Amniotic stem cell (primary cell): ENCODE results near the gene ZNF615.
"Not testable (repeated sequence)": the region's sequence is repeated elsewhere in the genome, so short reads cannot be mapped to it uniquely, and the experiment has no call there.

Experiments
- DNase-seq: peaks from one replicate; lab custom pipeline; 2025; lab: John Stamatoyannopoulos, UW

Gene ZNF615

DNA sequence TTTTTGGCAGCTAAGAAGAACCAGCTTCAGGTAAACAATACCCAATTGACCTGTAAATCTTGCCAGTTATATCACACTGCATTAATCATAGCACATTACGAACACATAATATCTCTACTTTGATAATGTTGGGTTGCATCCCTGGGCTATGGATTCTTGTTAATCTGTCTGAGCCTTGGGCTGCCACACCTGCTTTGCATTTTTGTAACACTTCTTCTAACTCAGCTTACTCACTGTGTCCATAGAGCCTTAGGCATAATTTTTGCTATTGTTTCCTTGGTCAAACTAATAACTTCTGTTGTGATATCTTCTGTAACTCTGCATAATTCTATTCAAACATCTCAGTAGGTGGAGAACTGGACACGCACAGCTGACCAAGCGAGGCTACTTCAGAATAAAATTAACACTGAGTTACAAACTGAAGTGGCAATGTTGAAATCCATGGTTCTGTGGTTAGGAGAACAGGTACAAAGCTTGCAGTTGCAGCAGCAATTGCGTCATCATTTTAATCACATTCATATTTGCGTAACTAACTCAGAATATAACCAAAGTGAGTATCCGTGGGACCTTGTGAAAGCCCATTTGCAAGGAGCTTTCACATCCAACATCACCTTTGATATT is 27.8 kb downstream of the ZNF615 start:
- DNase-seq, result no peak

- DNase-seq, result no peak
Observed at GRCh38 chr19:51978882-51979281, 29.1 kb downstream of the ZNF615 start.

DNA sequence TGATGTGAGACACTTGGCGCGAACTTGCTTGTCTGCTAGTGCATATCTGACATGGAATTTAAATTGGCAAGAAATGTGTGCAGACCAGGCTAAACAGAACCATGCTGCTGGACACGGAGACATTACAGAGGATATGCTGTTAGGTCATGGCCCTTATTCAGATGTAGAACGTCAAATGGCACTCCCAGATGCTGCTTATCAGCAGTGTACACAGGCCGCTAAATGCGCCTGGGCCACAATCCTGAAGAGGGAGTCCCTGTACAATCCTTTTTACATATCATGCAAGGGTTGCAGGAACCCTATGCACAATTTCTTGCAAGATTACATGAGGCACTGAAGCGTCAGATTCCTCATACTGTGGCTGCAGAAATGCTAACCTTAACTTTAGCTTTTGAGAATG is 30.7 kb downstream of the ZNF615 start:
- no peak for DNase-seq

- DNase-seq, result no peak
Observed at GRCh38 chr19:51976852-51977251, 31.2 kb downstream of the ZNF615 start.

DNA sequence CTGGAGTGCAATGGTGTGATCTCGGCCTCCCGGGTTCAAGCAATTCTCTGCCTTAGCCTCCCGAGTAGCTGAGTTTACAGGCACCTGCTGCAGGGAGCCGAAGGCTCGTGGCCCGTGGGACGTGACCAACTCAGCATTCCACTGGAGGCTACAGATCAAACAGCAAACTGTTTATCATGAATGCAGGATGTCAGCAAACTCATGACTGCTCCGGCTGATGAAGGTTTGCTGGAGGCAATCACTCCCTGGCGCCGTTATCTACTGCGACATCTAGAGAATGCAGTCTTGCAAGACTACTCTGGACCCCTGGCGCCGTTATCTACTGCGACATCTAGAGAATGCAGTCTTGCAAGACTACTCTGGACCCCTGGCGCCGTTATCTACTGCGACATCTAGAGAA is 32.2 kb downstream of the ZNF615 start:
- DNase-seq, result not testable (repeated sequence)

DNA sequence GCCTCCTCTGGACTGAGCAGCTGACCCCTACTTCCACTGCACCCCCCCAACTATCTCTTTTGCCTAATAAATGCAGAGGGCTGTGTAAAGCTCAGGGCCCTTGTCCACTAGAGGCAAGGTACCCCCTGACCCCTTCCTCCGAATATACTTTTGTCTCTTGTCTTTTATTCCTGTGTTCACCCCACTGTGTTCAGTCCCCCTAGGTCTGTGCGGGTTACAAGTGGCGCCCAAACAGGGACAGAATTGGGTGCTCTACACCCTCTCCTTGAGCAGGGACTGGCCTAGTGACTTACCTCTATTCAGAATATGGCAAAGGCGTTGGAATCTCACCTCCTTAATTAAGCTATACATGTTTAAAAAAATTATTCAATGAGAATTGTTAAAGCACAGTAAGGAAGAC is 36.4 kb downstream of the ZNF615 start:
- DNase-seq, result no peak

DNA sequence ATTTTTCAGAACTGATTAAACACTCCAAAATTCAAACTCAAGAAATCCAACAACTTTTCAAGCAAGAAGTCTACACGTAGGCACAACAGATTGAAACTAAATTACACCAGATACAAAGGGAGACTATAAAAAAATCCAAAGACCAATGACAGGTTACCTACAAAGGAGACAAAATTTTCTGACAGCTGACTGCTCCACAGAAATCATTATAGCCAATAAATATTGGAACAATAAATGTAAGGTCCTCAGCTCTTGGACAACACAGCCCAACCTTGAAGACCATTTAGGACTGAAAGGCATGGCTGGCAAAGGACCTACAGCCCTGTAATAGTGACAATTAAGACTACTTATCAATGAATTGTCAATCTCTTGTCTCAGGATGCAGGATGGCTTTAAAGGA is 37.3 kb downstream of the ZNF615 start:
- no peak for DNase-seq

DNA sequence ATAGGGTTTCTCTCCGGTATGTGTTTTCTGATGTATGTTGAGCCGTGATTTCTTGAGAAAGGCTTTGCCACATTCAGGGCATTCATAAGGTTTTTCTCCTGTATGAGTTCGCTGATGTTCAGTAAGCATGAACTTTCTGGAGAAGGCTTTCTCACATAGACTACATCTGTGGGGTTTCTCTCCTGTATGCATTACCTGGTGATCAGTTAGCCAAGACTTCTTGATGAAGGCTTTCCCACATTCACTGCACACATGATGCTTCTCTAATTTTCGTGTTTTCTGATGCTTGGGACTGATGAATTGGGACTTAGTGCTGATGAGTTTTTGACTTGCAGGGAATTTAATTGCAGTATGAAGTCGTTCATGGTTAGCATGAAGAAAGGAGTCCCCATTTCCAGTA is 42.4 kb downstream of the ZNF615 start:
- DNase-seq, result no peak

DNA sequence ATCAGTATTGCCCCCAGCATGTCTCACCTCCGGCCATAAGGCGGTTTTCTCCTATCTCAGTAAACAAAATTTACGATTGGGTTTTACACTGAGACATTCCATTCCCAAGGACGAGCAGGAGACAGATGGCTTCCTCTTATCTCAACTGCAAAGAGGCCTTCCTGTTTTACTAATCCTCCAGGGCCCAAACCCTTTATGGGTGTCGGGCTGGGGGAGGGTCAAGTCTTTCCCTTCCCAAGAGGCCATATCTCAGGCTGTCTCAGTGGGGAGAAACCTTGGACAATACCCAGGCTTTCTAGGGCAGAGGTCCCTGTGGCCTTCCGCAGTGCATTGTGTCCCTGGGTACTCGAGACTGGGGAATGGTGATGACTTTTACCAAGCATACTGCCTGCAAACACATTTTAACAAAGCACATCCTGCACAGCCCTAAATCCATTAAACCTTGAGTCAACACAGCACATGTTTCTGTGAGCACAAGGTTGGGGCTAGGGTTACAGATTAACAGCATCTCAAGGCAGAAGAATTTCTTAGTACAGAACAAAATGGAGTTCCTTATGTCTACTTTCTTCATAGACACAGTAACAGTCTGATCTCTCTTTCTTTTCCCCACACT is 47.3 kb downstream of the ZNF615 start:
- DNase-seq, result not testable (repeated sequence)

- no peak for DNase-seq
Observed at GRCh38 chr19:51959791-51960190, 48.2 kb downstream of the ZNF615 start.

- not testable (repeated sequence) for DNase-seq
Observed at GRCh38 chr19:51957846-51958245, 50.2 kb downstream of the ZNF615 start.

- DNase-seq, result no peak
Observed at GRCh38 chr19:51948975-51949374, 59.0 kb downstream of the ZNF615 start.

DNA sequence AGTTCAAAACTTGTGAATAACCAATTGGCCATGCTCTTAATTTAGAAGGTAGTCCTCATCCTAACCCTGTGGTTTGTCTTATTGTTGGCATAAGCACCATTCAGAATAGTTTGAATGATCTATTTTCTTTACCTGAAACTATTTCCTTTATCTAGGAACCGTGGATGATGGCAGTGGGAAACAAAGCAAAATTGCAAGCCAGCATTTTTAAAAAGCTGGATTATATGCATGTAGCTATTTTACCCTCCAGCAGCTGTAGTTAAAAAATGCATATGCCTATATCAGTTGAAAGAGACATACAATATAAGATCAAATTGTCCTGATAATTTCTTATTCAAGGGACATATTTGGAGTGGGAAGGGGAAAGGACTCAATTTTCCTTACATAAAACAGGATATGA is 61.4 kb downstream of the ZNF615 start:
- DNase-seq, result no peak

- DNase-seq, result no peak
Observed at GRCh38 chr19:51944798-51945552, 63.0 kb downstream of the ZNF615 start.
